Prostate gland (tissue), 2 donors: ENCODE measurements around the gene SHROOM2. TPM values are rescaled to one million over a fixed set of nuclear protein-coding genes. Genes with fewer than 3 reads are reported as not detected.
A peak's percentile ranks its signal among the peaks of the same experiment; 100 is the strongest.

Experiments
- DNase-seq: peaks from one replicate; pipeline ENCODE4 v3.0.0-alpha.2; 2019; ENCODE audit warnings: low spot score
- H3K27ac ChIP-seq, 2 donors: fragments of 200-600 bp; sonication (generic); 2 replicates each; pipeline ENCODE4 v1.5.1; 2017 to 2019
- H3K27me3 ChIP-seq: fragments of 200-600 bp; sonication (generic); replicated peaks from 2 replicates; pipeline ENCODE4 v1.5.1; 2019; ENCODE audit not compliant: insufficient read depth
- H3K36me3 ChIP-seq, 2 donors: fragments of 200-600 bp; sonication (generic); 1 replicate in 1 of 2; 2 replicates in 1 of 2; pipeline versions ENCODE4 v1.5.1 to v1.8.1; 2017 to 2019
- H3K4me1 ChIP-seq: fragments of 200-600 bp; sonication (generic); replicated peaks from 2 replicates; pipeline ENCODE4 v1.5.1; 2019
- H3K4me3 ChIP-seq, 2 donors: fragments of 200-600 bp; sonication (generic); 2 replicates each; pipeline ENCODE4 v1.5.1; 2017 to 2019
- H3K9me3 ChIP-seq: fragments of 200-600 bp; sonication (generic); 2 replicates; pipeline ENCODE4 v1.5.1; 2017
- POLR2A ChIP-seq: fragments of 450-650 bp; IDR thresholded peaks from one replicate; pipeline ENCODE4 v1.6.1; 2016; ENCODE audit warnings: antibody characterized with exemption, mild to moderate bottlenecking
- POLR2AphosphoS5 ChIP-seq: sonication (generic); formaldehyde crosslinking; IDR thresholded peaks from one replicate; pipeline ENCODE4 v1.6.1; 2017; ENCODE audit warnings: antibody characterized with exemption
- WGBS: methylation state at CpG from one replicate; pipeline ENCODE4 v1.1.5; 2018; 5-methylcytosine and 5-hydroxymethylcytosine counted together
- intact Hi-C: fragments of 100-400 bp; cut with DNase I; formaldehyde crosslinking; loops from one replicate; pipeline ENCODE4 v1.14.2; 2022
- total RNA-seq, 2 donors: library from RNA; depleted of rRNA; stranded (reverse); fragments of >200 nt; gene quantifications; one replicate each; pipeline ENCODE4 v1.1.0, GENCODE V29; 2016
- TF ChIP-seq, protein P1 (sequence below), 4 experiments: fragments of 200-600 bp in 2 of 4; fragments of 450-650 bp in 2 of 4; sonication (generic) in 2 of 4; IDR thresholded peaks; 1 replicate in 3 of 4; 2 replicates in 1 of 4; pipeline ENCODE4 v1.5.1; 2016 to 2019; ENCODE audit warnings: antibody characterized with exemption in 4 of 4, mild to moderate bottlenecking in 2 of 4, moderate library complexity in 2 of 4

The SHROOM2 gene
- total RNA-seq, 2 donors from 2014 or later: 36.8 to 71.3 TPM

DNA sequence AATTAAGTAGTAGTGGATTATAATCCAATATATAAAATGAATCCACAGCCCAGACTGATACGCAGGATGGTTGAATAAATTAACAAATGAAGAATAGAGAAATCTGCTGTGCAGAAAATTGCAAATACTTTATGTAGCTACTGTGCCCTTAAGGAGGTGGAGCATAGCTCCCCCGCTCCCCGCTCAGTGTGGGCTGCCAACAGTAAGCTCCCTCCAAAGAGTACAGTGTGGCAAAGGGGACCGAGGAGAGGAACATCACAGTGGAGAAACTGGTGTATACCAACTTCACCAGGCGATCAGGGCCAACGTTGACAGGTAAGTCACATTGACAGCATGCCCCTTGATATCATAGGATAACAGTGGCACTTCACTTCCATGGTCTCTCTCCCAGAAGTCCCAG, 123.0 kb downstream of the SHROOM2 start:
- 93% methylated on average over 5 of the region's 6 CpGs for WGBS
- intact Hi-C loops: no loop called here
- TF ChIP-seq POLR2A: no peak
- no peak for TF ChIP-seq POLR2AphosphoS5
- TF ChIP-seq, protein P1, sequence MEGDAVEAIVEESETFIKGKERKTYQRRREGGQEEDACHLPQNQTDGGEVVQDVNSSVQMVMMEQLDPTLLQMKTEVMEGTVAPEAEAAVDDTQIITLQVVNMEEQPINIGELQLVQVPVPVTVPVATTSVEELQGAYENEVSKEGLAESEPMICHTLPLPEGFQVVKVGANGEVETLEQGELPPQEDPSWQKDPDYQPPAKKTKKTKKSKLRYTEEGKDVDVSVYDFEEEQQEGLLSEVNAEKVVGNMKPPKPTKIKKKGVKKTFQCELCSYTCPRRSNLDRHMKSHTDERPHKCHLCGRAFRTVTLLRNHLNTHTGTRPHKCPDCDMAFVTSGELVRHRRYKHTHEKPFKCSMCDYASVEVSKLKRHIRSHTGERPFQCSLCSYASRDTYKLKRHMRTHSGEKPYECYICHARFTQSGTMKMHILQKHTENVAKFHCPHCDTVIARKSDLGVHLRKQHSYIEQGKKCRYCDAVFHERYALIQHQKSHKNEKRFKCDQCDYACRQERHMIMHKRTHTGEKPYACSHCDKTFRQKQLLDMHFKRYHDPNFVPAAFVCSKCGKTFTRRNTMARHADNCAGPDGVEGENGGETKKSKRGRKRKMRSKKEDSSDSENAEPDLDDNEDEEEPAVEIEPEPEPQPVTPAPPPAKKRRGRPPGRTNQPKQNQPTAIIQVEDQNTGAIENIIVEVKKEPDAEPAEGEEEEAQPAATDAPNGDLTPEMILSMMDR (IDR thresholded peaks at IDR 0.05): no peak
- no peak overlapping the region for H3K27ac ChIP-seq
- no peaks in the 10 kb centered on the region for H3K27me3 ChIP-seq
- H3K4me3 ChIP-seq: no peak overlapping the region
- H3K36me3 ChIP-seq: no peaks in the 10 kb centered on the region
- DNase-seq: no peak
- no peaks in the 10 kb centered on the region for H3K4me1 ChIP-seq
- H3K9me3 ChIP-seq: no peaks in the 10 kb centered on the region

DNA sequence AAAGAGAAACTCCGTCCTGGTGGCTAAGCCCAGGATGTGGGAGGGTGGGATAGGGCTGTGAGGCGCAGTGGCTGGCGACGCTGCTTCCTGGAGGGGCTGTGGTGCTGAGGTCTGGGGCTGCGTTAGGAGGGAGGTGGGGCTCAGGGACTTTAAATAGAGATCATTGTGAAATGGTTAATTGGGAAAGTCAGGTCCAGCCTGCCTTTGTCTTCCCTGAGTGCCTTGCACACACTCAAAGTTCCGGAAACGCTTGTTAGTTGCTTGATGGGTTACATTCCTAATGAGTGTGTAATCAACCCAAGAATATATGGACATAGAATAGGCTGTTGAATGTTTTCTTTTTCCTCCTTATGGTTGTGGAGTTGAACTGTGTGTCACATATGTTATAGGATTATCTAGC, 125.3 kb downstream of the SHROOM2 start:
- H3K36me3 ChIP-seq: no peaks in the 10 kb centered on the region
- DNase-seq: no peak
- no peaks in the 10 kb centered on the region for H3K27me3 ChIP-seq
- TF ChIP-seq POLR2A: no peak
- no peak for TF ChIP-seq POLR2AphosphoS5
- TF ChIP-seq, protein P1 (IDR thresholded peaks at IDR 0.05): no peak
- no peaks in the 10 kb centered on the region for H3K4me1 ChIP-seq
- no peak overlapping the region for H3K4me3 ChIP-seq
- H3K9me3 ChIP-seq: no peaks in the 10 kb centered on the region
- 74% methylated on average over 7 of the region's 7 CpGs for WGBS
- no peak overlapping the region for H3K27ac ChIP-seq
- intact Hi-C loops: no loop called here

DNA sequence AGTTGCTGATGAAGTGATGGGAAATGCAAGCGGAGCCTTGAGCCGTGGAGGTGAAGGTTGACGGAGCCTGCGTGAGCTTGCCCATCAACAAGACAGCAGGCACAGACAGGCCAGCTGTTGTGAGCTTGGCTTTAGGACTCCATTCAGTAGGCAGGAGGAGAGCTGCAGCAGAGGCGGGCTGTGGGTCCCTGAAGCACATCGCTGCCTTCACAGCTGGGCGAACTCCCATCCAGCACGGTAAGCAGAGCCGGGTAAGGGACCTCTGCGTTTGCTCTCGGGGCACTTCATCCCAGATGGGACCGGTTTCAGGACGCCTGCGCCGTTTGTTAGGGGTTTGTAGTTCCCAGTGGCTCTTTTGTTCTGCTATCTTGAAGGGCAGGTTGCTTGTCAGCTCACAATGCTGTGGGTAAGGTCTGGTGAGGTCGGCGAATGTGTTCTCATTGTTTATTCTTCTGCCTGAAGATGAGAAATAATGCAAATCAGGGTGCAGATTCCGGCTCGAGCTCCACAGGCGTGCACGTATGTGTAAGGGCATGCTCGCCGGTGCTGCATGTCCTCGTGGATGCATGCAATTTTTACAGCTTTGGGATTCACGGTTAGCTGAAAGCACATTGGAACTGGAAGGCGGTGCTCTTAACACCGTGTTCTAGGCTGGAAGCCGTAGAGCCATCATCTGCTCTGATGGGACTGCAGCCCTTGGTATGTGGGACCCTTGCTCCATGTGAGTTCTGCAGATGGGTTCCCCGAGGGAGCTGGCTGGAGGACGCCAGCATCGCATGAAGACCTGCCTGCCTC, 126.3 kb downstream of the SHROOM2 start:
- intact Hi-C loops: no loop called here
- Histone ChIP-seq H3K27ac (no peak overlapping the region), H3K4me3 (no peak overlapping the region), H3K36me3 (no peaks in the 10 kb centered on the region), H3K9me3 (no peaks in the 10 kb centered on the region), H3K27me3 (no peaks in the 10 kb centered on the region), H3K4me1 (no peaks in the 10 kb centered on the region)
- peak; percentile 27 for DNase-seq
- 11% methylated on average over 20 of the region's 31 CpGs for WGBS
- TF ChIP-seq, protein P1 (IDR thresholded peaks at IDR 0.05): no peak
- TF ChIP-seq POLR2A: no peak
- no peak for TF ChIP-seq POLR2AphosphoS5

- TF ChIP-seq POLR2A (no peak), POLR2AphosphoS5 (no peak)
- TF ChIP-seq, protein P1 (IDR thresholded peaks at IDR 0.05): no peak
- Histone ChIP-seq H3K4me1 (no peaks in the 10 kb centered on the region), H3K9me3 (no peaks in the 10 kb centered on the region), H3K27ac (no peak overlapping the region), H3K36me3 (no peaks in the 10 kb centered on the region), H3K27me3 (no peaks in the 10 kb centered on the region), H3K4me3 (no peak overlapping the region)
- 22% methylated on average over 4 of the region's 4 CpGs for WGBS
- intact Hi-C loops: no loop called here
- peak; percentile 9 for DNase-seq
Measured at GRCh38 chrX:9913146-9913433, 126.9 kb downstream of the SHROOM2 start.

DNA sequence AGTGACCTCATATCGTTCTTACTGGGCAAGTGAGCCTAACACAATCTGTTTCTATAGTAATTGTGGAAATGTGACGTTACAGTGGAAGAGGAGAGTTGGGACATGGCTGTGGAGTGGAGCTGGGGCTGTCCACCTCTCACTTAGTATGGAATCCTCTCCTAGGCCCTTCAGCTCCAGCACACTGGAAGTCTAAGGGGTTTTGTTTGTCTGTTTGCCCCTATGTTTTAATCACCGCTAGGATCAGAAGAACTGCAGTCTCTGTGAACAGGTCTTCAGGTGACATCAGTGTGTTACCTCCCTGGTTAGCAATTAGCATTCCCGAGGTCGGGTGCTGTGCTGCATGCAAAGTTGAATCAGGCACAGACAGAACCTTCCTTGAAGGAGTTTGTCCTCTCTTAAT, 131.6 kb downstream of the SHROOM2 start:
- Histone ChIP-seq H3K27me3 (no peaks in the 10 kb centered on the region), H3K9me3 (no peaks in the 10 kb centered on the region), H3K36me3 (no peaks in the 10 kb centered on the region), H3K4me3 (no peak overlapping the region), H3K27ac (no peak overlapping the region), H3K4me1 (no peaks in the 10 kb centered on the region)
- 80% methylated on average over 5 of the region's 5 CpGs for WGBS
- intact Hi-C loops: no loop called here
- DNase-seq: no peak
- TF ChIP-seq, protein P1 (IDR thresholded peaks at IDR 0.05): no peak
- no peak for TF ChIP-seq POLR2AphosphoS5
- no peak for TF ChIP-seq POLR2A
